Fibroblast of gingiva (primary cell): ENCODE results near the gene CT45A2.
"Not testable (repeated sequence)": the region's sequence is repeated elsewhere in the genome, so short reads cannot be mapped to it uniquely, and the experiment has no call there.

Experiments used
- DNase-seq: peaks from one replicate; pipeline ENCODE4 v3.0.0-alpha.2; 2011; ENCODE audit warnings: low read depth

Gene CT45A2, protein sequence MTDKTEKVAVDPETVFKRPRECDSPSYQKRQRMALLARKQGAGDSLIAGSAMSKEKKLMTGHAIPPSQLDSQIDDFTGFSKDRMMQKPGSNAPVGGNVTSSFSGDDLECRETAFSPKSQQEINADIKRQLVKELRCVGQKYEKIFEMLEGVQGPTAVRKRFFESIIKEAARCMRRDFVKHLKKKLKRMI

DNA sequence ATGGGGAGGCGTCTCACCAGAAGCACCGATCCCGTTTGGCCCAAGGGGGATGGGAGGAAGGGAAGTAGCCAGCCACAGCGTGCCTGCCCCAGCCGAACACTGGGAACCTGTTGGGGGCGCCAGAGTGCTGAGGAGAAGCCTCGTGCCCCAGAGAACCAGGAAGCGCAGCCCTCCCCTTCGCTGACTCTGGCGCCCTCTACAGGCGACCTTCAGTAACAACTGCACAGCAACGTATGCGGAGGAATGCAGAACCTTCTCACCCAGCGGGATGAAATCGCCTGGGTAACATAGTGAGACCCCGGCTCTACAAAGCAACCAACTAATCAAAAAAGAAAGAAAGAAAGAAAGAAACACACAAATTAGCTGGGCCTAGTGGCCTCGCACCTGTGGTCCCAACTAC is at the start of gene CT45A2:
CT45A2 (minus strand) TSS at position 101 of the 400 bp plus-strand sequence. CDS start 3,747 bp downstream, outside the sequence.
- DNase-seq, result not testable (repeated sequence)

DNA sequence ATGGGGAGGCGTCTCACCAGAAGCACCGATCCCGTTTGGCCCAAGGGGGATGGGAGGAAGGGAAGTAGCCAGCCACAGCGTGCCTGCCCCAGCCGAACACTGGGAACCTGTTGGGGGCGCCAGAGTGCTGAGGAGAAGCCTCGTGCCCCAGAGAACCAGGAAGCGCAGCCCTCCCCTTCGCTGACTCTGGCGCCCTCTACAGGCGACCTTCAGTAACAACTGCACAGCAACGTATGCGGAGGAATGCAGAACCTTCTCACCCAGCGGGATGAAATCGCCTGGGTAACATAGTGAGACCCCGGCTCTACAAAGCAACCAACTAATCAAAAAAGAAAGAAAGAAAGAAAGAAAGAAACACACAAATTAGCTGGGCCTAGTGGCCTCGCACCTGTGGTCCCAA is 34.6 kb upstream of the CT45A2 start, which contains the start of gene CT45A8:
CT45A8 (minus strand) TSS at position 101 of the 400 bp plus-strand sequence. CDS start 3,755 bp downstream, outside the sequence.
- not testable (repeated sequence) for DNase-seq

DNA sequence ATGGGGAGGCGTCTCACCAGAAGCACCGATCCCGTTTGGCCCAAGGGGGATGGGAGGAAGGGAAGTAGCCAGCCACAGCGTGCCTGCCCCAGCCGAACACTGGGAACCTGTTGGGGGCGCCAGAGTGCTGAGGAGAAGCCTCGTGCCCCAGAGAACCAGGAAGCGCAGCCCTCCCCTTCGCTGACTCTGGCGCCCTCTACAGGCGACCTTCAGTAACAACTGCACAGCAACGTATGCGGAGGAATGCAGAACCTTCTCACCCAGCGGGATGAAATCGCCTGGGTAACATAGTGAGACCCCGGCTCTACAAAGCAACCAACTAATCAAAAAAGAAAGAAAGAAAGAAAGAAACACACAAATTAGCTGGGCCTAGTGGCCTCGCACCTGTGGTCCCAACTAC is 17.4 kb upstream of the CT45A2 start, which contains the start of gene CT45A7:
CT45A7 (minus strand) TSS at position 101 of the 400 bp plus-strand sequence. CDS start 3,747 bp downstream, outside the sequence.
- DNase-seq, result not testable (repeated sequence)

DNA sequence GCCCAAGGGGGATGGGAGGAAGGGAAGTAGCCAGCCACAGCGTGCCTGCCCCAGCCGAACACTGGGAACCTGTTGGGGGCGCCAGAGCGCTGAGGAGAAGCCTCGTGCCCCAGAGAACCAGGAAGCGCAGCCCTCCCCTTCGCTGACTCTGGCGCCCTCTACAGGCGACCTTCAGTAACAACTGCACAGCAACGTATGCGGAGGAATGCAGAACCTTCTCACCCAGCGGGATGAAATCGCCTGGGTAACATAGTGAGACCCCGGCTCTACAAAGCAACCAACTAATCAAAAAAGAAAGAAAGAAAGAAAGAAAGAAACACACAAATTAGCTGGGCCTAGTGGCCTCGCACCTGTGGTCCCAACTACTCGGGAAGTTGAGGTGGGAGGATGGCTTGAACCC is 17.1 kb downstream of the CT45A2 start, which contains the start of gene CT45A6:
CT45A6 (minus strand) TSS at position 101 of the 400 bp plus-strand sequence. CDS start 3,794 bp downstream, outside the sequence.
- not testable (repeated sequence) for DNase-seq

DNA sequence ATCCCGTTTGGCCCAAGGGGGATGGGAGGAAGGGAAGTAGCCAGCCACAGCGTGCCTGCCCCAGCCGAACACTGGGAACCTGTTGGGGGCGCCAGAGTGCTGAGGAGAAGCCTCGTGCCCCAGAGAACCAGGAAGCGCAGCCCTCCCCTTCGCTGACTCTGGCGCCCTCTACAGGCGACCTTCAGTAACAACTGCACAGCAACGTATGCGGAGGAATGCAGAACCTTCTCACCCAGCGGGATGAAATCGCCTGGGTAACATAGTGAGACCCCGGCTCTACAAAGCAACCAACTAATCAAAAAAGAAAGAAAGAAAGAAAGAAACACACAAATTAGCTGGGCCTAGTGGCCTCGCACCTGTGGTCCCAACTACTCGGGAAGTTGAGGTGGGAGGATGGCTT is 34.4 kb downstream of the CT45A2 start, which contains the start of gene CT45A5:
CT45A5 (minus strand) TSS at position 101 of the 400 bp plus-strand sequence. CDS start 3,774 bp downstream, outside the sequence.
- DNase-seq, result not testable (repeated sequence)

DNA sequence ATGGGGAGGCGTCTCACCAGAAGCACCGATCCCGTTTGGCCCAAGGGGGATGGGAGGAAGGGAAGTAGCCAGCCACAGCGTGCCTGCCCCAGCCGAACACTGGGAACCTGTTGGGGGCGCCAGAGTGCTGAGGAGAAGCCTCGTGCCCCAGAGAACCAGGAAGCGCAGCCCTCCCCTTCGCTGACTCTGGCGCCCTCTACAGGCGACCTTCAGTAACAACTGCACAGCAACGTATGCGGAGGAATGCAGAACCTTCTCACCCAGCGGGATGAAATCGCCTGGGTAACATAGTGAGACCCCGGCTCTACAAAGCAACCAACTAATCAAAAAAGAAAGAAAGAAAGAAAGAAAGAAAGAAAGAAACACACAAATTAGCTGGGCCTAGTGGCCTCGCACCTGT is 51.7 kb downstream of the CT45A2 start, which contains the start of gene CT45A3:
CT45A3 (minus strand) TSS at position 101 of the 400 bp plus-strand sequence. CDS start 3,747 bp downstream, outside the sequence.
- DNase-seq, result not testable (repeated sequence)
